ENCODE data around the gene ZNF101.

DNA sequence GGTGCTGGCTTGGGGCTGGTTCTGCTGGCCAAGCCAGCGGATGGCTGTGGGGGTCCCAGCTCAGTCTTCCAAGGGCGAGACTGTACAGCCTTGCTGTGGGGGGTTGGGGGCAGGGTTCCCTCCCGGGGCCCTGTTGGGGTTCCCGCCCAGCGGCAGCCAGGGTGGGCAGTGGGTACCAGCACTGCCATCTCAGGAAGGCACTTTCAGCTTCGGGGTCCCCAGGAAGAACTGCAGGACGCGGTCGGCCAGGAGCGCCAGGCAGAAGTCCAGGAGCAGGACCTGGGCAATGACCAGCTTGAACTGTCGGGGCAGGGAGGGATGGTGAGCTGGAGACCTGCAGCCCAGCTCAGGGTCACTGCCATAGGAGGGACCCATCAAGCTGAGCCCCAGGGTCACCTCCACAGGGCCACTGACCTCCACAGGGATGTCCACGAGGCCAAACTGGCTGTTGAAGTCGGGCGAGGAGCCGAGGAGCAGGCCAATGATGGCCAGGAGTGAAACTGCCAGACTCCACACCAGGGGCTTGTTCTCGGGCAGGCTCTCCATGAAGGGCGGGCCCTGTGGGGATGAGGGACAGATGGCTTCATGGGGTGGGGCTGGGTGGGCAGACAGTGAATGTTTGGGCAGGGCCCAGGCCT lies 23.3 kb upstream of the ZNF101 start:
- TF ChIP-seq, protein P1, sequence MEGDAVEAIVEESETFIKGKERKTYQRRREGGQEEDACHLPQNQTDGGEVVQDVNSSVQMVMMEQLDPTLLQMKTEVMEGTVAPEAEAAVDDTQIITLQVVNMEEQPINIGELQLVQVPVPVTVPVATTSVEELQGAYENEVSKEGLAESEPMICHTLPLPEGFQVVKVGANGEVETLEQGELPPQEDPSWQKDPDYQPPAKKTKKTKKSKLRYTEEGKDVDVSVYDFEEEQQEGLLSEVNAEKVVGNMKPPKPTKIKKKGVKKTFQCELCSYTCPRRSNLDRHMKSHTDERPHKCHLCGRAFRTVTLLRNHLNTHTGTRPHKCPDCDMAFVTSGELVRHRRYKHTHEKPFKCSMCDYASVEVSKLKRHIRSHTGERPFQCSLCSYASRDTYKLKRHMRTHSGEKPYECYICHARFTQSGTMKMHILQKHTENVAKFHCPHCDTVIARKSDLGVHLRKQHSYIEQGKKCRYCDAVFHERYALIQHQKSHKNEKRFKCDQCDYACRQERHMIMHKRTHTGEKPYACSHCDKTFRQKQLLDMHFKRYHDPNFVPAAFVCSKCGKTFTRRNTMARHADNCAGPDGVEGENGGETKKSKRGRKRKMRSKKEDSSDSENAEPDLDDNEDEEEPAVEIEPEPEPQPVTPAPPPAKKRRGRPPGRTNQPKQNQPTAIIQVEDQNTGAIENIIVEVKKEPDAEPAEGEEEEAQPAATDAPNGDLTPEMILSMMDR (IDR thresholded peaks at IDR 0.05), result no peak
- TF ChIP-seq POLR2AphosphoS5 (IDR thresholded peaks at IDR 0.05) (no peak), POLR2A (IDR thresholded peaks at IDR 0.05) (no peak), EP300 (IDR thresholded peaks at IDR 0.05) (no peak)

All from suprapubic skin (tissue), 4 donors.